Mucosa of descending colon (tissue), 3 donors: ENCODE measurements around the gene CABP2. TPM values are rescaled to one million over a fixed set of nuclear protein-coding genes. Genes with fewer than 3 reads are reported as not detected.
"Not testable (repeated sequence)": the region's sequence is repeated elsewhere in the genome, so short reads cannot be mapped to it uniquely, and the experiment has no call there.

Source experiments
- ATAC-seq: fragments of 200-7000 bp; cut with Tn5 transposase; one replicate; pipeline ENCODE4 v1.9.1; 2020; ENCODE audit warnings: mild to moderate bottlenecking, moderate library complexity
- DNase-seq, 3 donors: peaks; one replicate each; pipeline ENCODE4 v3.0.0-alpha.2; 2020
- H3K36me3 ChIP-seq: fragments of 200-600 bp; one replicate; pipeline ENCODE4 v1.8.0; 2021; ENCODE audit warnings: low read depth, mild to moderate bottlenecking
- H3K4me1 ChIP-seq: fragments of 200-600 bp; one replicate; pipeline ENCODE4 v1.8.0; 2021; ENCODE audit warnings: low read depth, mild to moderate bottlenecking
- H3K4me3 ChIP-seq: fragments of 200-600 bp; one replicate; pipeline ENCODE4 v1.8.0; 2021; ENCODE audit warnings: mild to moderate bottlenecking
- H3K9me3 ChIP-seq: fragments of 200-600 bp; one replicate; pipeline ENCODE4 v1.8.0; 2021; ENCODE audit warnings: mild to moderate bottlenecking
- intact Hi-C, 2 donors: fragments of 100-400 bp; cut with DNase I in 1 of 2; cut with micrococcal nuclease in 1 of 2; formaldehyde crosslinking; loops; one replicate each; pipeline versions ENCODE4 v1.11.0 to v1.11.1; 2022; cut with DNase I, micrococcal nuclease
- total RNA-seq, 3 donors: library from RNA; stranded (reverse); fragmentation: NEBNext Ultra II Directional in 2 of 3; extraction: Animal tissue kit (Norgen Biotek cat#: 25700) in 2 of 3; gene quantifications; one replicate each; pipeline versions ENCODE4 v1.2.1 to v1.2.4, GENCODE V29; 2021 to 2023
- TF ChIP-seq, protein P1 (sequence below): fragments of 200-600 bp; IDR thresholded peaks from one replicate; pipeline ENCODE4 v1.8.0; 2022; ENCODE audit warnings: antibody characterized with exemption, mild to moderate bottlenecking
- donor health status: DM: no; HTN: no; CAD: no; lungs with moderate emphysema.
- donor health status: DM: no; HTN: no; CAD: no.
- donor health status: DM: no; HTN: yes; CAD: no.

The CABP2 gene
- total RNA-seq, 3 donors from 2014 or later, result not detected

DNA sequence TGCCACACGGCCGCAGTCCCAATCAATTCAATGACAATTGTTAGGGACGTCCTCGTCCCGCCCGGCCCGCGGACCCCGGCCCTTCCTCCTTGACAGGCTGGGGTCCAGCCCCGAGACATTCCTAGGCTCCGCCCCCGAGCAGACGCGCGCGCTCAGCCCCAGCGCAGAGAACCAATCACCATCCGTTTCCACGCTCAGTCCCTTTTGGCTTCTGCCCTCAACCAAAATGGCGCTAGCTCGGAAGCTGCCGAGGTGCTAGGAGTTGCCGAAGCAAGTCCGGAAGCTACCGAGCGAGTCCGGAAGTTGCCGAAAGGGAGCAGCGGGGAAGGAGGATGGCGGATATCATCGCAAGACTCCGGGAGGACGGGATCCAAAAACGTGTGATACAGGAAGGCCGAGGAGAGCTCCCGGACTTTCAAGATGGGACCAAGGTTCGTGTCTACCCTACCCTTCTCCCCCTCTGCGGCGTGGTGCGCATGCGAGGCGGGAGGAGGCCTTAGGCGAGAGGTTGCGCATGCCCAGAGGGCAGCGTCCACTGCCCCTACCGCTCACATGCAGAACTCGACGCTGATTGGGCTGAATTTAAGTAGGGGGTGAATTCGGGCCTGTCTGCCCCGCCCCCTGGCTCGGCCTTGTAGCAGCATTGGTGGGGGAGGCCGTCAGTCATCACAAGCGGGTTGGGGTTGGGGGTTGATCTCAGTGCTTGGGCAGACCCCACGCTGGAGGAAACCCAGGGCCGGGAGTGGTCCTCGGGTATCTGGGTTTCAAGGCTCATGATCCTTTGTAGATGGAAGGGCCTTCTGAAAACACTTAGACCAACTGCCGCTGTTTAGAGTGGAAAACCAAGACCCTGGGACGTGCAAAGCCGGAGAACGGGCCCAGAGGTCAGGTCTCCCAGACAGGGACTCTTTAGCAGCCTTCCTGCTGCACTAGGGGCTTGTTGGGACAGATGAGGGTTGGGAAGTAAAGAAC is 40.1 kb downstream of the CABP2 start, which contains the start of gene AIP:
Gene AIP (plus strand): TSS at position 200 of the 972 bp plus-strand sequence. CDS start 133 bp downstream, at position 333.
- TF ChIP-seq, protein P1, sequence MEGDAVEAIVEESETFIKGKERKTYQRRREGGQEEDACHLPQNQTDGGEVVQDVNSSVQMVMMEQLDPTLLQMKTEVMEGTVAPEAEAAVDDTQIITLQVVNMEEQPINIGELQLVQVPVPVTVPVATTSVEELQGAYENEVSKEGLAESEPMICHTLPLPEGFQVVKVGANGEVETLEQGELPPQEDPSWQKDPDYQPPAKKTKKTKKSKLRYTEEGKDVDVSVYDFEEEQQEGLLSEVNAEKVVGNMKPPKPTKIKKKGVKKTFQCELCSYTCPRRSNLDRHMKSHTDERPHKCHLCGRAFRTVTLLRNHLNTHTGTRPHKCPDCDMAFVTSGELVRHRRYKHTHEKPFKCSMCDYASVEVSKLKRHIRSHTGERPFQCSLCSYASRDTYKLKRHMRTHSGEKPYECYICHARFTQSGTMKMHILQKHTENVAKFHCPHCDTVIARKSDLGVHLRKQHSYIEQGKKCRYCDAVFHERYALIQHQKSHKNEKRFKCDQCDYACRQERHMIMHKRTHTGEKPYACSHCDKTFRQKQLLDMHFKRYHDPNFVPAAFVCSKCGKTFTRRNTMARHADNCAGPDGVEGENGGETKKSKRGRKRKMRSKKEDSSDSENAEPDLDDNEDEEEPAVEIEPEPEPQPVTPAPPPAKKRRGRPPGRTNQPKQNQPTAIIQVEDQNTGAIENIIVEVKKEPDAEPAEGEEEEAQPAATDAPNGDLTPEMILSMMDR, result no peak
- DNase-seq, result peak; percentile 98 to 99 (median 98)
- Histone ChIP-seq H3K4me1 (peaks cover 23% of the 10 kb centered on the region), H3K9me3 (no peaks in the 10 kb centered on the region), H3K36me3 (no peaks in the 10 kb centered on the region), H3K4me3 (peak within 1 kb of the TSS; percentile 27)
- ATAC-seq, result peak; percentile 96
- intact Hi-C loops, result no loop called here

DNA sequence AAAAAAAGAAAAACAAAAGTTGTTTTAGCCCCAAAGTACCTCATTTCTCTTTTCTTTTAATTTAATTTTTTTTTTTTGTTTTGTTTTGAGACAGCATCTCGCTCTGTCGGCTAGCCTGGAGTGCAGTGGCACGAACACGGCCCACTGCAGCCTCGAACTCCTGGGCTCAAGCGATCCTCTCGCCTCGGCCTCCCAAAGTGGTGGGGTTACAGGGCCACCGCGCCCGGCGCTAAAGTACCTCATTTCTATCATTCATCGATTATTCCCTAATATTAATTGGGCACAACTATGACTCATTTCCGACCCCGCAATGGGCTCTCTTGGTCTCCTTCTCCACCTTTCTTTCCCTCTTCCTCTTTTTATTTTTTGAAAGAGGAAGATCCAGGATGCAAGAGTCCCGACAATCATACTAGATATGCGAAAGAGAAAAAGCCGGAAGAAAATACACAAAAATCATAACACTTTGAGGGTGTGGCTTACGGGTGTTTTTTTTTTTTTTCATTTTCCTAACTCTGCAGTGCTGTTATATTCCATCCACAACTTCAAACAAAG is 40.9 kb downstream of the CABP2 start:
- peak in 1 of 3 donors; percentile 54 for DNase-seq
- ATAC-seq, result peak; percentile 50

DNA sequence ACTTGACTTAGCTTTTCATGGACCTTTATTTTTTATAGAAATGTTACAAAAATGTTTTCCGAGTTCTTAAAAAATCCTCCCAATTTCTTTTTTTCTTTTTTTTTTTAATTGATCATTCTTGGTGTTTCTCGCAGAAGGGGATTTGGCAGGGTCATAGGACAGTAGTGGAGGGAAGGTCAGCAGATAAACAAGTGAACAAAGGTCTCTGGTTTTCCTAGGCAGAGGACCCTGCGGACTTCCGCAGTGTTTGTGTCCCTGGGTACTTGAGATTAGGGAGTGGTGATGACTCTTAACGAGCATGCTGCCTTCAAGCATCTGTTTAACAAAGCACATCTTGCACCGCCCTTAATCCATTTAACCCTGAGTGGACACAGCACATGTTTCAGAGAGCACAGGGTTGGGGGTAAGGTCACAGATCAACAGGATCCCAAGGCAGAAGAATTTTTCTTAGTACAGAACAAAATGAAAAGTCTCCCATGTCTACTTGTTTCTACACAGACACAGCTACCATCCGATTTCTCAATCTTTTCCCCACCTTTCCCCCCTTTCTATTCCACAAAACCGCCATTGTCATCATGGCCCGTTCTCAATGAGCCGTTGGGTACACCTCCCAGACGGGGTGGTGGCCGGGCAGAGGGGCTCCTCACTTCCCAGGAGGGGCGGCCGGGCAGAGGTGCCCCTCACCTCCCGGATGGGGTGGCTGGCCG is 45.7 kb downstream of the CABP2 start:
- H3K4me3 ChIP-seq, ATAC-seq, H3K4me1 ChIP-seq, H3K9me3 ChIP-seq, H3K36me3 ChIP-seq, intact Hi-C loops, DNase-seq: not testable (repeated sequence)

More for the DNA sequence above, 40.9 kb downstream of the CABP2 start:
- H3K9me3 ChIP-seq, result no peaks in the 10 kb centered on the region
- H3K4me3 ChIP-seq, result peak overlapping the region; percentile 7
- intact Hi-C loops, result no loop called here
- no peaks in the 10 kb centered on the region for H3K36me3 ChIP-seq
- TF ChIP-seq, protein P1, result no peak
- H3K4me1 ChIP-seq, result peaks cover 23% of the 10 kb centered on the region

DNA sequence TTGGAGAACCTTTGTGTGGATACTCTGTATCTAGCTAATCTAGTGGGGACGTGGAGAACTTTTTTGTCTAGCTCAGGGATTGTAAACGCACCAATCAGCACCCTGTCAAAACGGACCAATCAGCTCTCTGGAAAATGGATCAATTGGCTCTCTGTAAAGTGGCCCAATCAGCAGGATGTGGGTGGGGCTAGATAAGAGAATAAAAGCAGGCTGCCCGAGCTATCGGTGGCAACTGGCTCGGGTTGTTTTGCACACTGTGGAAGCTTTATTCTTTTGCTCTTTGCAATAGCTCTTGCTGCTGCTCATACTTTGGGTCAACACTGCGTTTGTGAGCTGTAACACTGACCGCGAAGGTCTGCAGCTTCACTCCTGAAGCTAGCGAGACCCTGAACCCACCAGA is 46.6 kb downstream of the CABP2 start:
- ATAC-seq, DNase-seq, H3K4me1 ChIP-seq, H3K9me3 ChIP-seq, intact Hi-C loops, H3K36me3 ChIP-seq, H3K4me3 ChIP-seq: not testable (repeated sequence)

DNA sequence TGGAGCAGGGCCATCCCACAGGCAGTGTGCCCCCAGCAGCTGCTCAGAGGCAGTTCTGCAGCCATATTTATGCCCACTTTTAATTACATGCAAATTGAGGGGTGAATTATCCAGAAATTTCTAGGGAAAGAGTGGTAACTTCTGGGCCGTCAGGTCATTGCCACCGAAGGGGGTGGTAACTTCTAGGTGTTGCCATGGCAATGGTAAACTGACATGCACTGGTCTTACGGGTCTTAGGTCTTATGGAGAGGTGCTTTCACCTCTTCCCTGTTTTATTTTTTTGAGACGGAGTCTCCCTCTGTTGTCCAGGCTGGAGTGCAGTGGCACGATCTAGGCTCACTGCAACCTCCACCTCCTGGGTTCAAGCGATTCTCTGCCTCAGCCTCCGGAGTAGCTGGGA is 50.4 kb downstream of the CABP2 start:
- H3K4me1 ChIP-seq, result peaks cover 5% of the 10 kb centered on the region
- H3K4me3 ChIP-seq, result no peak overlapping the region
- H3K9me3 ChIP-seq, result no peaks in the 10 kb centered on the region
- TF ChIP-seq, protein P1, result no peak
- no peak for DNase-seq
- no peaks in the 10 kb centered on the region for H3K36me3 ChIP-seq
- intact Hi-C loops, result no loop called here
- ATAC-seq, result no peak

DNA sequence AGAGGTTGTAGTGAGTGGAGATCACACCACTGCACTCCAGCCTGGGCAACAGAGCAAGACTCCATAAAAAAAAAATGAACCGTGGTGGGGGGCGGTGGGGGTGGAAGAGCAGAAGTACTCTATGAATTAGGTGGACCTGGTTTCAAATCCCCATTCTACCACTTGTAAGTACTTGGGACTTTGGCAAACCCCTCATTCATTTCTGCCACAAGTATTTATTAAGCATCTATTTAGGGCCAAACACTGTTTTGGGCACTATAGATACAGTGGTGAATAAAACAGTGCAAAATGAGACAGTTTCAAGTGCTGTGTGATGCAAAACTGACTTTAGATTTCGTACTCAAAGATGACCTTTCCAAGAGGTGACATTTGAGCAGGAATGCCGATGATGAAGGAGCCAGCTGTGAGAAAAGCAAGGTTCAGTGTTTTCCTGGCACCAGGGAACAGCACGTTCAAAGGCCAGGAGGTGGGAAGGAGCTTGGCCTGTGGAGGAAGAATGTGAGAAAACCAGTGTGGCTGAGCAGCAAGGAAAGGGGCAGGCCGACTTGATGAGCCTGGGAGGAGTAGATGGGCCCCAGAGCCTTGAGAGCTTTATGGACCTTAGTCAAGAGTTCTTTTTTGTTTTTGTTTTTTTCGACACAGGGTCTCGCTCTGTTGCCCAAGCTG is 52.8 kb downstream of the CABP2 start:
- intact Hi-C loops, result no loop called here
- no peak for ATAC-seq

More for the DNA sequence above, 52.8 kb downstream of the CABP2 start:
- Histone ChIP-seq H3K4me3 (no peak overlapping the region), H3K9me3 (no peaks in the 10 kb centered on the region), H3K36me3 (no peaks in the 10 kb centered on the region), H3K4me1 (peaks cover 12% of the 10 kb centered on the region)
- TF ChIP-seq, protein P1, result no peak
- no peak for DNase-seq
